Osteocyte (in vitro differentiated cells): ENCODE data around the gene CRTAP. TPM values are rescaled to one million over a fixed set of nuclear protein-coding genes. Genes with fewer than 3 reads are reported as not detected.

Experiments
- DNase-seq: peaks from one replicate; pipeline ENCODE4 v3.0.0; 2021; ENCODE audit warnings: mixed read lengths; ENCODE audit not compliant: unreplicated experiment; ENCODE audit errors: extremely low spot score
- H3K27ac Mint-ChIP-seq: one replicate; pipeline ENCODE4 v1.8.0; 2021; ENCODE audit warnings: mild to moderate bottlenecking, mixed read lengths; ENCODE audit not compliant: unreplicated experiment
- H3K27me3 Mint-ChIP-seq: one replicate; pipeline ENCODE4 v1.8.0; 2021; ENCODE audit warnings: mixed read lengths; ENCODE audit not compliant: unreplicated experiment
- H3K36me3 Mint-ChIP-seq: one replicate; pipeline ENCODE4 v1.8.0; 2021; ENCODE audit warnings: mixed read lengths; ENCODE audit not compliant: unreplicated experiment
- H3K4me1 Mint-ChIP-seq: one replicate; pipeline ENCODE4 v1.8.0; 2021; ENCODE audit warnings: mixed read lengths; ENCODE audit not compliant: unreplicated experiment
- H3K4me3 Mint-ChIP-seq: one replicate; pipeline ENCODE4 v1.8.0; 2021; ENCODE audit warnings: mild to moderate bottlenecking, moderate library complexity, mixed read lengths; ENCODE audit not compliant: unreplicated experiment
- H3K9me3 Mint-ChIP-seq: one replicate; pipeline ENCODE4 v1.8.0; 2021; ENCODE audit warnings: mixed read lengths; ENCODE audit not compliant: unreplicated experiment
- CTCF ChIP-seq: fragments of 200-600 bp; sonication (generic); IDR thresholded peaks from 2 replicates; pipeline ENCODE4 v1.5.0; 2021; ENCODE audit warnings: antibody characterized with exemption, mild to moderate bottlenecking, moderate library complexity
- total RNA-seq: library from RNA; stranded (reverse); gene quantifications from 2 replicates; pipeline ENCODE4 v1.2.1, GENCODE V29; 2021

Gene CRTAP
- total RNA-seq, 1 donor from 2014 or later: 308 TPM

DNA sequence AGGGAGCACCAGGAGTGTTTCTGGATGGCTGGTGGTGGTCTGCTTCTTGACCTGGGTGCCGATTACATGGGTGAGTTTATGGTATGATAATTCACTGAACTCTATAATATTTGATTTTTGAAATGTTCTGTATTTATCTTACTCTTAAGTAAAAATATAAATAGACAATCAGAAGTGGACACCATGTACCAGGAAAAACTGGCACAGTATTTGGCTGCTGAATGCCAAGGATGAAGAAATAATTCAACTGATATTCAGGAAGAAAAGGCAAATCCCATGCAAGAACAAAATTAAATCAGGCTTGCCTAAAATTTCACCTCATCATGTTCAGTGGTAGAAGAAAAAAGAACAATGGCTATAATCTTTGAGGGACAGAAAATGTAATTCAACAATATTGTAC lies 51.6 kb downstream of the CRTAP start:
- Mint-ChIP-seq H3K9me3 (peaks cover 3% of the 10 kb centered on the region), H3K27ac (no peak overlapping the region), H3K4me3 (no peak overlapping the region), H3K36me3 (peaks cover 12% of the 10 kb centered on the region), H3K4me1 (peaks cover 10% of the 10 kb centered on the region), H3K27me3 (no peaks in the 10 kb centered on the region)
- no peak for TF ChIP-seq CTCF
- no peak for DNase-seq

DNA sequence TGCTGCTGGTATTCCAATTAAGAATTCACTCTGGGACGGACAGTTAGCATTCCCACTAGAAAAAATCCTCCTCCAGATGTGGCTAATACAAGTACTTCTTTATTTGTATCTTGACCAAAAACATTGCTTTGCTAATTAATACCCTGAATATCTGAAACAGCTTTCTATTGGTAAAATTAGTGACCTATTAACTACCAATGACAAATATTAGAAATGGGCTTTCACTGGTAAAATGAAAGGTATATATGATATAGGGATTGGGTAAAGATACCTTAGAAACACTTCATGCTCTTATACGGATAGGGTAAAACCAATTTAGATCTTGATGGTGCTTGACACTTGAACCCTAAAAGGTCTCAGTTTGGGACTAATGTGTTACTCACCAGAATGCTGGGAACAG lies 52.3 kb downstream of the CRTAP start:
- H3K9me3 Mint-ChIP-seq: peaks cover 3% of the 10 kb centered on the region
- H3K27ac Mint-ChIP-seq: no peak overlapping the region
- no peaks in the 10 kb centered on the region for H3K27me3 Mint-ChIP-seq
- peaks cover 12% of the 10 kb centered on the region for H3K36me3 Mint-ChIP-seq
- no peak overlapping the region for H3K4me3 Mint-ChIP-seq
- peaks cover 10% of the 10 kb centered on the region for H3K4me1 Mint-ChIP-seq
- TF ChIP-seq CTCF: no peak
- no peak for DNase-seq

GRCh38 chr3:33167284-33167683 lies 53.5 kb downstream of the CRTAP start:
- Mint-ChIP-seq H3K27ac (peak overlapping the region; percentile 0), H3K27me3 (no peaks in the 10 kb centered on the region), H3K4me1 (peaks cover 10% of the 10 kb centered on the region), H3K4me3 (no peak overlapping the region), H3K9me3 (peaks cover 3% of the 10 kb centered on the region), H3K36me3 (peaks cover 4% of the 10 kb centered on the region)
- DNase-seq: no peak
- no peak for TF ChIP-seq CTCF

DNA sequence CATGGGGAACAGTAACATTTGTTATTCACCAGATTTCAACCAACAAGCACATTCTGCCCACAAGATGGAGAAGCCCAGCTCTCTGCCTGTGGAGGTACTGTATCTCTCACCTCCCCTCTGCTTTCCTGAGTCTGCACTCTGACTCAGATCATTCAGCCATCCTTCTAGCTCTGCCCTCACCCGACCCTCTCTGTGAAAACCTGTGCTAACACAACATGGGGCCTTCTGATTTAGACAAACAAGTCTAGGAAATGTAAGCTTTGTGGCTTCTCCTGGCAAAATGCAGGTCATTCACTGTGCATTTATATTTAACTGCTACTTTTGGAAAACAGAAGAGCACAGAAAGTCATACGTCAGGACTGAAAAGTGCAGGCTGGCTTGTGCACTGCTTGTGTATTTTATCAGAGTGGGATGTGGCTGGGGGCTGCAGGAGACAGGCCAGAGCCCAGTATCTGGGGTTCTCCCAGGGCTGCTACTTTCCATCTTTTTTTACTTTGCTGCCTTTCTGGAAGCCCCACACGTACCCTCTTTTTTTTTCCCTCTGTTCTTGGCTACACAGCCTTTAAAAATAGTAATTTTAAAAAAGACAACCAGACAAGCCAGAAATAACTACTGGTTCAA lies 54.0 kb downstream of the CRTAP start:
- Mint-ChIP-seq H3K4me3 (no peak overlapping the region), H3K36me3 (peaks cover 3% of the 10 kb centered on the region), H3K27ac (peak overlapping the region; percentile 0), H3K4me1 (peaks cover 10% of the 10 kb centered on the region), H3K9me3 (peaks cover 3% of the 10 kb centered on the region), H3K27me3 (no peaks in the 10 kb centered on the region)
- DNase-seq: peak; percentile 59
- TF ChIP-seq CTCF: no peak

GRCh38 chr3:33170531-33170930 lies 56.7 kb downstream of the CRTAP start:
- Mint-ChIP-seq H3K36me3 (no peaks in the 10 kb centered on the region), H3K4me1 (peaks cover 10% of the 10 kb centered on the region), H3K27me3 (no peaks in the 10 kb centered on the region), H3K9me3 (no peaks in the 10 kb centered on the region), H3K27ac (no peak overlapping the region), H3K4me3 (no peak overlapping the region)
- no peak for TF ChIP-seq CTCF
- peak; percentile 66 for DNase-seq
